Testis (tissue), 3 donors: ENCODE results near the gene CGB5. TPM values are rescaled to one million over a fixed set of nuclear protein-coding genes. Genes with fewer than 3 reads are reported as not detected.

Experiments
- DNase-seq: peaks from one replicate; pipeline ENCODE4 v3.0.0-alpha.2; 2019
- H3K27ac ChIP-seq, 2 donors: fragments of 200-600 bp; sonication (generic); one replicate each; pipeline ENCODE4 v1.5.1; 2019
- H3K27me3 ChIP-seq: fragments of 200-600 bp; sonication (generic); one replicate; pipeline ENCODE4 v1.5.1; 2019
- H3K36me3 ChIP-seq: fragments of 200-600 bp; sonication (generic); one replicate; pipeline ENCODE4 v1.5.1; 2017; ENCODE audit warnings: low read depth; ENCODE audit errors: missing control alignments
- H3K4me1 ChIP-seq: fragments of 200-600 bp; sonication (generic); one replicate; pipeline ENCODE4 v1.5.1; 2019
- H3K4me3 ChIP-seq, 2 donors: fragments of 200-600 bp; sonication (generic); one replicate each; pipeline ENCODE4 v1.5.1; 2017 to 2019
- H3K9me3 ChIP-seq: fragments of 200-600 bp; sonication (generic); one replicate; pipeline ENCODE4 v1.5.1; 2017
- CTCF ChIP-seq, 3 experiments: fragments of 450-650 bp in 2 of 3; fragments of 200-600 bp in 1 of 3; sonication (generic) in 1 of 3; IDR thresholded peaks; one replicate each; pipeline ENCODE4 v1.5.1; 2016 to 2019; ENCODE audit warnings: antibody characterized with exemption in 3 of 3, mild to moderate bottlenecking in 2 of 3, moderate library complexity in 1 of 3
- POLR2A ChIP-seq: fragments of 450-650 bp; IDR thresholded peaks from one replicate; pipeline ENCODE4 v1.6.1; 2017; ENCODE audit warnings: antibody characterized with exemption, mild to moderate bottlenecking, moderate library complexity
- WGBS, 2 donors: methylation state at CpG; one replicate each; pipeline ENCODE4 v1.1.5; 2018; 5-methylcytosine and 5-hydroxymethylcytosine counted together
- intact Hi-C: fragments of 100-400 bp; cut with DNase I; formaldehyde crosslinking; loops from one replicate; pipeline ENCODE4 v1.15.1; 2023; ENCODE audit warnings: low total_unique reads
- polyA plus RNA-seq: library from polyadenylated mRNA; stranded (reverse); fragments of 350-450 nt; fragmentation: Illumina TruSeq; extraction: RNeasy Lipid Tissue Mini Kit (QIAGEN cat#74804); gene quantifications from one replicate; pipeline ENCODE4 v1.2.3, GENCODE V29; 2014; ENCODE audit warnings: low read depth, low replicate concordance; ENCODE audit not compliant: insufficient read depth
- total RNA-seq, 2 donors: library from RNA; depleted of rRNA; stranded (reverse); fragments of >200 nt; gene quantifications; one replicate each; pipeline ENCODE4 v1.2.3, GENCODE V29; 2016

Gene CGB5
- total and polyA plus RNA-seq, 3 donors from 2014 or later, result 2.4 TPM; not detected in 2

GRCh38 chr19:49065905-49066512 lies 22.4 kb downstream of the CGB5 start:
- Histone ChIP-seq H3K27me3 (no peaks in the 10 kb centered on the region), H3K4me3 (no peak overlapping the region), H3K27ac (no peak overlapping the region), H3K36me3 (no peaks in the 10 kb centered on the region), H3K4me1 (peaks cover 13% of the 10 kb centered on the region), H3K9me3 (no peaks in the 10 kb centered on the region)
- WGBS, 2 donors, result 57 to 65% methylated on average over 13 of the region's 13 CpGs
- TF ChIP-seq CTCF (IDR thresholded peaks at IDR 0.05) (no peak), POLR2A (no peak)
- no peak for DNase-seq
- intact Hi-C loops, result no loop called here

GRCh38 chr19:49067554-49067953 lies 23.9 kb downstream of the CGB5 start:
- no peaks in the 10 kb centered on the region for H3K36me3 ChIP-seq
- WGBS, 2 donors, result 53 to 68% methylated on average over 3 of the region's 3 CpGs
- no peak overlapping the region for H3K27ac ChIP-seq
- intact Hi-C loops, result no loop called here
- no peaks in the 10 kb centered on the region for H3K27me3 ChIP-seq
- DNase-seq, result no peak
- TF ChIP-seq CTCF (IDR thresholded peaks at IDR 0.05), result no peak
- TF ChIP-seq POLR2A, result no peak
- no peaks in the 10 kb centered on the region for H3K9me3 ChIP-seq
- no peak overlapping the region for H3K4me3 ChIP-seq
- H3K4me1 ChIP-seq, result peaks cover 13% of the 10 kb centered on the region

- 92 to 95% methylated on average over 9 of the region's 9 CpGs for WGBS, 2 donors
- no peaks in the 10 kb centered on the region for H3K9me3 ChIP-seq
- H3K27me3 ChIP-seq, result no peaks in the 10 kb centered on the region
Observed at GRCh38 chr19:49069026-49069425, 25.4 kb downstream of the CGB5 start.

GRCh38 chr19:49070416-49070815 lies 26.8 kb downstream of the CGB5 start:
- H3K9me3 ChIP-seq, result no peaks in the 10 kb centered on the region
- WGBS, 2 donors, result 94 to 95% methylated on average over 20 to 21 of the region's 21 CpGs
- intact Hi-C loops, result loop anchor here (10.0 kb wide), 1 partner anchor 134 kb away; no protein-coding TSS in a partner anchor
- no peak overlapping the region for H3K4me3 ChIP-seq
- TF ChIP-seq CTCF (IDR thresholded peaks at IDR 0.05) (no peak), POLR2A (no peak)
- no peaks in the 10 kb centered on the region for H3K36me3 ChIP-seq
- no peaks in the 10 kb centered on the region for H3K27me3 ChIP-seq
- H3K4me1 ChIP-seq, result peaks cover 1% of the 10 kb centered on the region
- DNase-seq, result no peak
- no peak overlapping the region for H3K27ac ChIP-seq

More at GRCh38 chr19:49069026-49069425, 25.4 kb downstream of the CGB5 start:
- TF ChIP-seq POLR2A (no peak), CTCF (IDR thresholded peaks at IDR 0.05) (no peak)
- intact Hi-C loops, result no loop called here
- H3K4me3 ChIP-seq, result no peak overlapping the region
- no peak overlapping the region for H3K27ac ChIP-seq
- DNase-seq, result no peak
- H3K4me1 ChIP-seq, result peaks cover 13% of the 10 kb centered on the region
- H3K36me3 ChIP-seq, result no peaks in the 10 kb centered on the region
